Measurements from ENCODE around the gene SUPT3H.

Gene SUPT3H

DNA sequence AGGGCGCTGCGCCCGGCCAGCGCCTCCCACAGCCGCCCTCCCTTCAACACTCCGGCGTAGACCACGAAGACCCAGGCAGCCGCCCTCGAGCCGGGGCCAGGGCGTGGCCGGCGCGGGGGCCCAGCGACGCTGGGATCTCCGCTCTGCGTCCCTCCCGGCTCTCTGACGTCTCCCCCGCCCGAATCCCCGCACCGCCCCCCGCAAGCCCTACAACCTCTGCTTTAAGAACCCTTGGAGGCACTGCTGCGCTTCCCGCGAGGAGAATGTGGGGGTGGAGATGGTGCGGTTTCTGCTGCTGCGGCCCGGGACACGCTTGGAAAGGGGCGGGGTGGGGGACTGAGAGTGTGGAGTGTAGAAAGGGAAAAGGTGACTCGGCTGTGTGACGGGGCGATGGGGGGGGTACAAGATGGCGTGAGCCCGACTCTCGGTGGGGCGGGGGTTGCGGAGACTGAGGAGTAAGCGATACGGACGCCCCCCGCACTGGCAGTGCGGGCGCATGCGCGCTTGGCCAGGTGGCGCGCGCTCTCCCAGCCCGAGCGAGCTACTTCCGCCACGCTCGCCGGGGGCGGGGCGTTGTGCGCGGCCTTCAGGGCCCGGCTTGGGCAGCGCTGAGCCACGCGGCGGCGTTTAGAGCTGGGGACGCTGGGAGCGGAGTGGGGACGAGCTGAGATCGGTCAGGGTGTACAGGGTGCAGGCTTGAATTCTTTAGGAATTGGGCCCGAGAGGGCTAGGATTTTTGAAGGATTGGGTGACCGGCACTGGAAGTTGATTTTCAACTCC is at the start of gene SUPT3H:
SUPT3H (minus strand) TSS at position 381 of the 780 bp plus-strand sequence.
- DNase-seq = peak; percentile 82

DNA sequence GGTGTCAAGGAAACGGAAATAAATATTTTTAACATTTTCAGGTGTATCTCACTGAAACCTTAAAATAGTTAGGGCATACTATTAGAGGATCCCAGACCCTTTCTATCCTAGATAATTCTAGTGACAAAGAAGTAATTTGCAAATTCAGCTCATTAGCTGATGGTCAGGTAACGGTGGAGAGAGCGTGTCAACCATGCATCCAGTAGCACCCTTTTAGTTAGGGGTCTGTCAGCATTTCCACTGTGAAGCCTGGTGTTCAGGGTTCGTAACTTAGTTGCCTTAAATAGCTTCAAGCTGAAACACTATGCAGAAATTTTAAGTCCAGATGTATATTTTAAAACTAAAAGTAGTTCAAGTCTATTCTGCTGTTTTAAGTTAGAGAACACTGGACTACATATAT is 48.5 kb upstream of the SUPT3H start:
- DNase-seq = no peak

- DNase-seq = no peak
Observed at GRCh38 chr6:45424451-45424861, 46.7 kb upstream of the SUPT3H start.

DNA sequence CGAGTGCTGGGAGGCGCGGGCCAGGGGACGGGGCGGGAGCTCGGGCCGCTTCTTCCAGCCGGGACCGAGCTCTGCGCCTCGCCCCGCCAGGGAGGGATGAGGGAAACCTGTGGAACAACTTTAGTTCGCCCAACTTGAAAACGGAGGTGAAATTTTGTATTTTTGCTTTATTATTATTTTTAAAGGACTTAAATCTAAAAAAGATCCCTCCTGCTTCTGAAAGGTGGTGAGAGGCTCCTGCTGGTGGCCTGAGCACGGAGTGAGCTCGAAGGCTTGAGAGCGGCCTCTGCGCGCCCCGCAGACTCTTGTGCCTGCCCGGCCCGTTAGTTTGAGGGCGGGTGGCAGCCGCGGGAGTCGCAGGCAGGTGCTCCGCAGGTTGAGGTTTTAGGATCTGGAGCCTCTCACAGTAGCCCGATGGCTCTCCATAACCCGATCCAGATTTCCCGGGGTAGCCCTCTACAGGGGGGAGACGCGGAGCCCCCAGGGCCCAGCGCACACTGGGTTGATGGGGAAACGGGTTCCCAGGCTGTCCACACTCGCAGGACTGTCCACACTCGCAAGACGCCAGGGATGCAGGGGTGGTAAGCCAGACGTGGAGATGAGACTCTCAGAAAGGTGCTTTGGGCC is 46.2 kb upstream of the SUPT3H start:
- no peak for DNase-seq

GRCh38 chr6:45423111-45423823 is 45.5 kb upstream of the SUPT3H start:
- peak; percentile 16 for DNase-seq

GRCh38 chr6:45422503-45423110 is 44.9 kb upstream of the SUPT3H start:
- DNase-seq = peak; percentile 52

DNA sequence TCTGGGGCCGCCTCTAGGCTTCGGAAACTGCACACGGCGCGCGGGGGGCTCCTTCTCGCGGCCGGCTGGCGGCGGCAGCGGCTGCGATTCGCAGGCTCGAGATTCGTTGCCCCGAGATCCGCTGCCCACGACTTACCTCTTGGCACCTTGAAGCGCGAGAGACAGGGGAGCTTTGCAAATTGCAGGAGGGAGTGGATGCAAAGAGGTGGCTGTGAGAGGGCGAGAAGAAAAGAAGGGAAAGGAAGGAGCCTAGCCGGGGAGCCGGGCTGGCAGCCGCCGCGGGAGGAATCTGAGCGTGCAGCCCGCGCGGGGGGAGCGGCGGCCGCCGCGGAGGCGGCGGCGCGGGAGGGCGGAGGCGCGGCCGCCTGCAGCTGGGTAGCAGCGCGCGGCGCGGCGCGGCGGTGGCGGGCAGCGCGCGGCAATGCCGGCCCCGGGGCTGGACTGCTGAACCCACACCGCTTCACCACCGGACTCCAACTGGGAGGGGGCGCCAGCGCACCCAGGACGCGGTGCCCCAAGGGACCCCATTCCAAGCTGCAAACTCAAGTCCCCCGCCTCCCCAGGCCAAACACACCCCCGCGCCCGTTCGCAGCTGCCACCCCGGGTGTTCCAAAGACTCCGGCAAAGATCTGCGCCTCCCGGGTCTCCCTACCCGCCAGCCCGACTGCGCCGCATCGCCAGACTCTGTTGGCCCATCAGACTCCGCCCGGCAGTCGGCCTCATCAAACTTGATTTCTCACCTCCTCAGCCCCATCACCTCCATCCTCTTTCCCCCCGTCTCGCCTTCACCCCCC is 44.2 kb upstream of the SUPT3H start:
- DNase-seq = peak; percentile 52

DNA sequence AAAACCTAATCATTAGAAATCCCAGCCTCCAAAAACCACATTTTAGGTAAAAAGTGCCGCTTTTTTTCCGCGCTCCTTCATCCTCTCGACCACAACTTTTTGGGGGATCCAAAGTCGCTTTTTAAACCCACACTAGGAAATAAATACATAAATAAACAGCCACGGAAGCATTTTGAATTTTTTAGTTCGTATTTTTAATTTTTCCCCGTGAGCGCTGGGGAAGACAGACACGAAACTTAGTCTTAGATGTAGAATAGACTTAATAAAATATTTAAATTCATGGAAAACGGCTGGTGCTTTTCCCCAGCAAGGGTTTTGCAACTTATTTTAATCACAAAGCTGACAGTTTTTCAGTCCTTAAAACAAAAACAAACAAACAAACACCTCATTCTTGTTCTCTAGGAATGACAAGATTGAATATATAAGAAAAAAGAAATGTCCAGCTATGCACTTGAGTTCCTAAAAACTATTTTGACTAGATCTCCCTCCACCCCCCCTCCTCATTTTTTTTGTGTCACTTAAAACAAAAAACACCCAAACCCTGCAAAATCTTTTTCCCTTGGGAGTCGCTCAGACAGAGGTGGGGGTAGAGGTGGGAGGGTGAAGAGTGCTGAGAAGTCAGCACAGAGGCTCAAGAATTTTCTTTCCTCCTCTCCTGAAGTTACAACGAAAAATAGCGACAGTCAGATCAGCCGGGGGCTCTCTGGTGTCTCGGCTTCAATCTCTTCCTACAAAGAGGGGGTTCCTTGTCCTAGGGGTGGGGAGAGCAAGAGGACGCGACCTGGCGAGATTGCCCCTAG is 43.4 kb upstream of the SUPT3H start:
- no peak for DNase-seq

GRCh38 chr6:45420083-45420908 is 42.6 kb upstream of the SUPT3H start:
- DNase-seq = peak; percentile 48

DNA sequence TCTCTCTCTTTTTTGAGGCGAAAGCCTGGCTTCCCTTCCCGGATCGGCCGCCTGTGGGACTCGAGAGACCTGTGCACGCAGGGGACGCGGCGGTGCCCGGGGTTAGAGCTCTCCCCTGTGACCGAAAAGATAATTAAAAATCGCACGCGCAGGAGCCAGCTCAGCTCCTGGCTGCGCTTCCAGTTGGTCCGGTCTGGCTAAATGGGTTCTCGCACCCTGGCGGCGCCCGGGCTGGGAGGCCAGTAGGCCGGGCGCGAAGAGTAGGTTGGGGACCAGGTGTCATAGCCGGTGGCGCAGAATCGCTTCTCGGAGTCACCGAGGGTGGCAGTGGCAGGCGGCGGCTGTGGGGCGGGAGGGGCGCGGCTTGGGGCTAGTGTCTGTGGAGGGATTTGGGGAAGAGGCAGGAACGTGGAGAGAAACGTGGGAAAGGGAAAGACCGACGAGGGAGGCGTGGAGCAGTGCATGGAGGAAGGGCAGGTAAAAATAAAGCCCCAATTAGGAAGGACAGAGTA is 41.9 kb upstream of the SUPT3H start:
- peak; percentile 46 for DNase-seq

DNA sequence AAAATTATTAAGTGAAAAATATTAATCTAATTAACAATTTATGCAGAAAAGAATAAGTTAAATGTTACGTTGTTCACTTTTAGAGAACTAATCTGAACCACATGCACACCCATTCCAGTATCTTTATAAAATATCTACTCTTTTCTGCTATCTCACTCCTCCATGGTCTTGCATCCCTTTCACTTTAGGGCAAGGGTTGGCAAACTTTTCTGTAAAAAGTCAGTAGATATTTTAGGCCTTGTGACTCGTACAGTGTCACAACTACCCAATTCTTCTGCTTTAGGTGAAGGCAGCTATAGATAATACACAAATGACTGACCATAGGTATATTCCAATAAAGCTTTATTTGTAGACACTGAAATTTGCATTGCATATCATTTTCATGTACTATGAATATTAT is 39.7 kb upstream of the SUPT3H start:
- no peak for DNase-seq

- DNase-seq = no peak
Observed at GRCh38 chr6:45416700-45417099, 39.0 kb upstream of the SUPT3H start.

DNA sequence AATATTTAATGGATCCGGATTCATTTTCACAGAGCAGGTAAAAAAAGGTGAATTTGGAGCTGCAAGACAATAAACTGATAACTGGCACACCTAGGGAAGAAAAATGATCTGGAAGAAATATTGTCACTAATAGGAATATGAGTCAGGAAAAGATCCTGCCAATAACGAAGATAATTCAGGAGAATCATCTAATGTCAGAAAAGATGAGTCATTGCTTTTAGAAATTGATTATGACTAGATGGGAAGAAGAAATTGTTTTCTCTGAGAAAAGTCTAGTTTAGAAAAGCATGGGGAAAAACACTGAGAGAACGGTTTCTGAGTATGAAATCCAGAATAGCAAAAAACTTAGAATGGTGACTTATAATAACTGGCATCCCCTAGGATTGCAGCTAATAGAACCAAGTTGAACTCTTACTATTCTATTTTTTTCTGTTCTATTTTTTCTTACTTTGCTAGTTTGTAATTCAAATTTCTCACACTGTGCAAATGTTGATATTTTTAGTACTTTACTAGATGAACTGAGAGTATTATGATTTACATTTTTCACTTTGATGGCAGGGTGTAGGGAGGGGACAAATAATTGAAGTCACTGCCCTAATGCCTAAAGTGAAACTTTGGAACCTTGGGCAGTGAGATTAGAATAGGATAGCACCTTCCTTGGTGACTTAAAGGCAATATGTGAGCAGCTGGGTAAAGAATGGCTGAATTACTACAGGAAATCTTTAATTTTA is 38.2 kb upstream of the SUPT3H start:
- DNase-seq = no peak

- DNase-seq = no peak
Observed at GRCh38 chr6:45415315-45415714, 37.6 kb upstream of the SUPT3H start.

GRCh38 chr6:45411959-45412358 is 34.2 kb upstream of the SUPT3H start:
- DNase-seq = no peak

GRCh38 chr6:45400021-45400420 is 22.3 kb upstream of the SUPT3H start:
- no peak for DNase-seq

DNA sequence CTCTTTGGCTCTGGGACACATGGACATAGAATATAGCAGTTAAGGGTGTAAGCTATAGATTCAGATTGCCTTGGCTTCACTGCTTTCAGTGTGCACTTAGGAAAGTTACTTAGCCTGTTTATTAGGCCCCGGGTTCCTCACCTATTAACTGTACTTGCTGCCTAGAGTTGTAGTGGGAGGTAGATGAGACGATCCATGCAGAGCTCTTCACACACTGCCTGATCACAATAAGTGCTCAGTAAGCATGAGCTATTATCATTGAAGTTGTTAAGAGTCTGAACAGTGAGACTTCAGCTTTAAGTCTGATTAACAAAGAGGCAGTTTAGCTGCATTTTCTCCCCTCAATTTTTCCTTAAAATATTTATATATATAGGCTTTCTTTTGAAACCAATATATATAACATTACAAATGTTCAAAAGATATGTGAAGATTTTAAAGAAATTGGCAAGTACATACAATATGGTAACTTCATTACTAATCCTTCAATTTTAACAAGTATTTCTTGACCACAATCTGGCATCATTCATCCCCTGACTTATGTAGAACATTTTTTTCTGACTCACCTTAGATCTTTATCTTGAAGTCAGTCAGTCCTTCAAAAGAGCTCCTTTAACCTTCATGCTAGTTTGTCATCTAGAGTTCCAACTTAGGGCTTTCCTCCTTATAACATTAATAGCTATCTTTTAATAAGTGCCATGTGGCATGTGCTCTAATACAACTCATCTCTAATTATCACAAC is 20.5 kb upstream of the SUPT3H start:
- DNase-seq = no peak

DNA sequence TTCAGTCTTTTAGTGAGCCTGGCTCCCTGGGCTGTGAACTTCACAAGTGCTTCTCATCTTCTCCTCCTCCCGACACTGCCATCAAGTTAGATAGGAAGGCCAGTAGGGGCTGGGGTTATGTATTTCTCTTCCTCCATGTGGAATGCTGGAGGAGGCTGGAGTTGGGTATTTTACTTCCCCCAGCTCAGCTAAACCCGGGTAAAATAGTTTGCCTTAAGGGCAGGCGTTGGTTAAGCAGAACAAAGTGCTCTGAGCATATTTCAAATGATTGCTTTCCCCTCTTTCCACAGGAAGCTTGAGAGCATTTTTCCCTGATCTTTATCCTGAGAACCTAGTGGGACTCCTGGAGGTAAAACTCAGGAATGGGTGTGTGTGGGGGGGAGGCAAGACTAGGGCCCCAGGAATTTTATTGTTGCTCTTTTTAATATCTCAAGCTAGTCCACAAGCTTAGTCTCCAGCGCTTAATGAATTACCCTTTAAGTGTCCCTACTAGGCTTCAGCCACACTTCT is 16.9 kb upstream of the SUPT3H start:
- no peak for DNase-seq

- no peak for DNase-seq
Observed at GRCh38 chr6:45388328-45388727, 10.6 kb upstream of the SUPT3H start.

Measured in activated effector memory CD4-positive, alpha-beta T cell treated with Interleukin-2 at 50 U/mL for 16 hours (primary cell).